Neuronal stem cell (in vitro differentiated cells): ENCODE data around the gene DDX39B.
A peak's percentile ranks its signal among the peaks of the same experiment; 100 is the strongest.

Experiments used
- DNase-seq: peaks from one replicate; pipeline ENCODE4 v3.0.0-alpha.2; 2013; ENCODE audit warnings: low spot score
- H2AFZ ChIP-seq: one replicate; pipeline ENCODE4 v1.6.1; 2013; ENCODE audit warnings: mild to moderate bottlenecking, low read length, inconsistent platforms
- H2AK5ac ChIP-seq: 2 replicates; pipeline ENCODE4 v1.6.1; 2013; ENCODE audit warnings: low read depth, mild to moderate bottlenecking, inconsistent platforms, low read length, moderate library complexity, mixed read lengths
- H2BK120ac ChIP-seq: 2 replicates; pipeline ENCODE4 v1.6.1; 2013; ENCODE audit warnings: low read depth, mild to moderate bottlenecking, inconsistent platforms, low read length, moderate library complexity, mixed read lengths
- H2BK12ac ChIP-seq: one replicate; pipeline ENCODE4 v1.6.1; 2013; ENCODE audit warnings: low read length, inconsistent platforms
- H2BK15ac ChIP-seq: 2 replicates; pipeline ENCODE4 v1.6.1; 2013; ENCODE audit warnings: mild to moderate bottlenecking, low read length, inconsistent platforms, mixed read lengths
- H2BK5ac ChIP-seq: one replicate; pipeline ENCODE4 v1.6.1; 2013; ENCODE audit warnings: inconsistent platforms, mild to moderate bottlenecking, low read length, moderate library complexity
- H3K14ac ChIP-seq: one replicate; pipeline ENCODE4 v1.6.1; 2013; ENCODE audit warnings: low read length, inconsistent platforms
- H3K18ac ChIP-seq: 2 replicates; pipeline ENCODE4 v1.6.1; 2013; ENCODE audit warnings: low read length, inconsistent platforms
- H3K23ac ChIP-seq: 2 replicates; pipeline ENCODE4 v1.6.1; 2013; ENCODE audit warnings: low read depth, mild to moderate bottlenecking, mixed read lengths, low read length, inconsistent platforms; ENCODE audit not compliant: poor library complexity
- H3K27ac ChIP-seq: replicated peaks from 3 replicates; pipeline ENCODE4 v1.5.1; 2013; ENCODE audit warnings: low read length, inconsistent platforms
- H3K27me3 ChIP-seq, 3 experiments: 2 replicates each; pipeline ENCODE4 v1.6.1; 2013; ENCODE audit warnings: low read length in 3 of 3, mild to moderate bottlenecking in 2 of 3, inconsistent platforms in 1 of 3, low read depth in 1 of 3, mixed read lengths in 1 of 3, moderate library complexity in 1 of 3; ENCODE audit not compliant: control insufficient read depth in 3 of 3, insufficient read depth in 3 of 3
- H3K36me3 ChIP-seq, 2 donors: replicated peaks in 1 of 2; 2 replicates each; pipeline ENCODE4 v1.6.1; 2013; ENCODE audit warnings: low read length in 2 of 2; ENCODE audit not compliant: control insufficient read depth in 2 of 2, insufficient read depth in 2 of 2
- H3K4ac ChIP-seq: 2 replicates; pipeline ENCODE4 v1.6.1; 2013; ENCODE audit warnings: inconsistent platforms, mild to moderate bottlenecking, low read length, moderate library complexity
- H3K4me1 ChIP-seq, 2 donors: 1 replicate in 1 of 2; 2 replicates in 1 of 2; pipeline ENCODE4 v1.6.1; 2013; ENCODE audit warnings: low read length in 2 of 2, low read depth in 1 of 2; ENCODE audit not compliant: control insufficient read depth in 2 of 2, insufficient read depth in 1 of 2
- H3K4me2 ChIP-seq: one replicate; pipeline ENCODE4 v1.6.1; 2013; ENCODE audit warnings: mild to moderate bottlenecking, low read length, inconsistent platforms; ENCODE audit not compliant: insufficient read depth, poor library complexity, severe bottlenecking
- H3K4me3 ChIP-seq, 2 donors: 2 replicates each; pipeline ENCODE4 v1.5.1; 2013; ENCODE audit warnings: low read length in 2 of 2, mild to moderate bottlenecking in 2 of 2, inconsistent platforms in 1 of 2, moderate library complexity in 1 of 2
- H3K79me1 ChIP-seq: one replicate; pipeline ENCODE4 v1.6.1; 2013; ENCODE audit warnings: low read depth, mild to moderate bottlenecking, inconsistent platforms, low read length, moderate library complexity
- H3K9ac ChIP-seq: one replicate; pipeline ENCODE4 v1.6.1; 2013; ENCODE audit warnings: mild to moderate bottlenecking, low read depth, low read length, inconsistent platforms; ENCODE audit not compliant: poor library complexity
- H3K9me3 ChIP-seq, 2 donors: replicated peaks in 1 of 2; 2 replicates each; pipeline versions ENCODE3 to v1.6.1; 2013; ENCODE audit warnings: low read length in 2 of 2, mild to moderate bottlenecking in 2 of 2, inconsistent platforms in 1 of 2, low read depth in 1 of 2, mixed read lengths in 1 of 2, moderate library complexity in 1 of 2; ENCODE audit not compliant: control insufficient read depth in 2 of 2, insufficient read depth in 1 of 2
- H4K8ac ChIP-seq: one replicate; pipeline ENCODE4 v1.6.1; 2013; ENCODE audit warnings: low read depth, mild to moderate bottlenecking, inconsistent platforms, low read length, moderate library complexity
- H4K91ac ChIP-seq: one replicate; pipeline ENCODE4 v1.6.1; 2013; ENCODE audit warnings: low read length, low read depth, mild to moderate bottlenecking, inconsistent platforms; ENCODE audit not compliant: poor library complexity
- WGBS, 2 donors: extraction: QIAGEN DNeasy Blood & Tissue Kit; methylation state at CpG; one replicate each; pipeline ENCODE4 v1.1.7; 2013; ENCODE audit warnings: missing lambda C conversion rate in 2 of 2, mixed read lengths in 1 of 2; ENCODE audit not compliant: insufficient read length in 2 of 2, insufficient replicate concordance in 1 of 2; ENCODE audit errors: extremely low coverage in 2 of 2; 5-methylcytosine and 5-hydroxymethylcytosine counted together

Gene DDX39B

GRCh38 chr6:31534011-31534410 is 7.8 kb downstream of the DDX39B start:
- Histone ChIP-seq H3K14ac (no peak overlapping the region), H2BK15ac (no peak overlapping the region), H3K4me2 (no peak overlapping the region), H3K27me3 (no peaks in the 10 kb centered on the region), H4K8ac (no peak overlapping the region), H3K9me3 (no peaks in the 10 kb centered on the region), H2BK120ac (no peak overlapping the region), H4K91ac (no peak overlapping the region), H3K4me3 (no peak overlapping the region), H3K4ac (no peak overlapping the region), H3K18ac (no peak overlapping the region), H3K27ac (no peak overlapping the region), H3K36me3 (peaks cover 73 to 98% of the 10 kb centered on the region in 2 donors), H2BK12ac (no peak overlapping the region), H3K23ac (no peak overlapping the region), H2BK5ac (no peak overlapping the region), H3K4me1 (peaks cover 2 to 5% of the 10 kb centered on the region in 2 donors), H3K9ac (no peak overlapping the region), H3K79me1 (peaks cover 12% of the 10 kb centered on the region), H2AFZ (no peak overlapping the region), H2AK5ac (no peak overlapping the region)
- no peak for DNase-seq
- WGBS, 2 donors, result no CpG with 5 or more reads among the region's 6 CpGs

DNA sequence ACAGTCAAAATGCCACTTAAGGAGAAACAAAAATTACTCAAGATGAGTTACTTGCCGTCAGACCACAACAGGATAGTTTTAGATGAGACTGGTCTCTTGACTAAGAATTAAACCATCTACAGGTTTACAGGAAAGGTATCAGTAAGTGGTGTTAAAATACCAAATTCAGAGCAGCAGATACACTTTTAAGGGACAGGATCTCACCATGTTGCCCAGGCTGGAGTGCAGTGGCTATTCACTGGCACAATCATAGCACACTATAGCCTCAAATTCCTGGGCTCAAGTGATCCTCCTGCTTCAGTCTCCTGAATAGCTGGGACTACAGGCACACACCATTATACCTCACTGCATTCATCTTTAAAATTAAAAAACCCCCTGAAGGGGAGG is 8.4 kb downstream of the DDX39B start:
- H2BK12ac ChIP-seq, result no peak overlapping the region
- WGBS, 2 donors, result no CpG with 5 or more reads among the region's 1 CpG
- H4K91ac ChIP-seq, result no peak overlapping the region
- no peak overlapping the region for H4K8ac ChIP-seq
- H3K4me2 ChIP-seq, result no peak overlapping the region
- H3K4ac ChIP-seq, result no peak overlapping the region
- H2BK120ac ChIP-seq, result no peak overlapping the region
- H3K27me3 ChIP-seq, result no peaks in the 10 kb centered on the region
- no peak overlapping the region for H2BK15ac ChIP-seq
- H3K18ac ChIP-seq, result no peak overlapping the region
- no peak overlapping the region for H2AFZ ChIP-seq
- H3K23ac ChIP-seq, result no peak overlapping the region
- peaks cover 8% of the 10 kb centered on the region for H3K79me1 ChIP-seq
- H3K27ac ChIP-seq, result no peak overlapping the region
- no peak overlapping the region for H2AK5ac ChIP-seq
- H3K9ac ChIP-seq, result no peak overlapping the region
- H3K9me3 ChIP-seq, result no peaks in the 10 kb centered on the region
- H2BK5ac ChIP-seq, result no peak overlapping the region
- no peak for DNase-seq
- peaks cover 67 to 92% of the 10 kb centered on the region in 2 donors for H3K36me3 ChIP-seq
- H3K4me1 ChIP-seq, result peaks cover 0 to 2% of the 10 kb centered on the region in 2 donors
- no peak overlapping the region for H3K14ac ChIP-seq
- no peak overlapping the region for H3K4me3 ChIP-seq

GRCh38 chr6:31532644-31533454 is 9.0 kb downstream of the DDX39B start:
- DNase-seq, result no peak
- Histone ChIP-seq H2BK15ac (no peak overlapping the region), H3K4me2 (no peak overlapping the region), H3K23ac (no peak overlapping the region), H3K9me3 (no peaks in the 10 kb centered on the region), H2AK5ac (no peak overlapping the region), H4K8ac (no peak overlapping the region), H2BK5ac (no peak overlapping the region), H3K4ac (no peak overlapping the region), H3K4me3 (no peak overlapping the region), H2BK120ac (no peak overlapping the region), H3K79me1 (peaks cover 8% of the 10 kb centered on the region), H3K4me1 (peaks cover 0 to 2% of the 10 kb centered on the region in 2 donors), H4K91ac (no peak overlapping the region), H2AFZ (no peak overlapping the region), H3K14ac (no peak overlapping the region), H3K36me3 (peaks cover 63 to 86% of the 10 kb centered on the region in 2 donors), H3K18ac (no peak overlapping the region), H2BK12ac (no peak overlapping the region), H3K27me3 (no peaks in the 10 kb centered on the region), H3K9ac (no peak overlapping the region), H3K27ac (peak overlapping the region; percentile 34)
- no CpG with 5 or more reads among the region's 9 CpGs for WGBS, 2 donors

- Histone ChIP-seq H2BK5ac (no peak overlapping the region), H3K27me3 (no peaks in the 10 kb centered on the region), H3K27ac (no peak overlapping the region), H3K23ac (no peak overlapping the region), H3K4me3 (no peak overlapping the region), H2BK12ac (no peak overlapping the region), H3K9me3 (no peaks in the 10 kb centered on the region), H3K14ac (no peak overlapping the region), H3K4me2 (no peak overlapping the region), H3K4ac (no peak overlapping the region), H3K9ac (no peak overlapping the region), H4K91ac (no peak overlapping the region), H2AFZ (no peak overlapping the region), H3K79me1 (peaks cover 8% of the 10 kb centered on the region), H2BK120ac (no peak overlapping the region), H3K36me3 (peaks cover 61 to 78% of the 10 kb centered on the region in 2 donors), H2AK5ac (no peak overlapping the region), H4K8ac (no peak overlapping the region), H3K18ac (no peak overlapping the region), H3K4me1 (peaks cover 0 to 2% of the 10 kb centered on the region in 2 donors), H2BK15ac (no peak overlapping the region)
- WGBS, 2 donors, result no CpG with 5 or more reads among the region's 9 CpGs
- DNase-seq, result no peak
These were observed 9.8 kb downstream of the DDX39B start for GRCh38 chr6:31531771-31532643.
